T1000 (cell line): ENCODE data around the gene TUBGCP2.
A peak's percentile ranks its signal among the peaks of the same experiment; 100 is the strongest.

Source experiments
- DNase-seq: peaks from one replicate; lab custom pipeline; 2025; ENCODE audit warnings: mixed read lengths; lab: John Stamatoyannopoulos, UW

Gene TUBGCP2

GRCh38 chr10:133343558-133343957 lies 34.9 kb upstream of the TUBGCP2 start:
- DNase-seq: no peak

- no peak for DNase-seq
These were observed 34.3 kb upstream of the TUBGCP2 start for GRCh38 chr10:133342942-133343341.

- no peak for DNase-seq
These were observed 33.3 kb upstream of the TUBGCP2 start for GRCh38 chr10:133341983-133342382.

GRCh38 chr10:133339708-133340380 lies 31.2 kb upstream of the TUBGCP2 start:
- DNase-seq: no peak

- no peak for DNase-seq
These were observed 29.7 kb upstream of the TUBGCP2 start for GRCh38 chr10:133338080-133339071.

GRCh38 chr10:133337370-133337725 lies 28.7 kb upstream of the TUBGCP2 start:
- DNase-seq: no peak

GRCh38 chr10:133336577-133337369 lies 28.1 kb upstream of the TUBGCP2 start, which contains the start of gene CALY:
CALY (minus strand) TSS chr10:133336896; CDS start chr10:133328989, 7,907 bp downstream.
- DNase-seq: peak; percentile 45

- no peak for DNase-seq
These were observed 27.5 kb upstream of the TUBGCP2 start for GRCh38 chr10:133336118-133336576.

- peak; percentile 62 for DNase-seq
These were observed 26.8 kb upstream of the TUBGCP2 start for GRCh38 chr10:133335246-133336117.

- no peak for DNase-seq
These were observed 26.0 kb upstream of the TUBGCP2 start for GRCh38 chr10:133334503-133335245.

GRCh38 chr10:133332936-133333699 lies 24.4 kb upstream of the TUBGCP2 start:
- no peak for DNase-seq

- DNase-seq: peak; percentile 85
These were observed 21.0 kb upstream of the TUBGCP2 start for GRCh38 chr10:133329491-133330202.

- no peak for DNase-seq
These were observed 20.0 kb upstream of the TUBGCP2 start for GRCh38 chr10:133328358-133329343.

- no peak for DNase-seq
These were observed 19.1 kb upstream of the TUBGCP2 start for GRCh38 chr10:133327651-133328357.

GRCh38 chr10:133326745-133327650 lies 18.3 kb upstream of the TUBGCP2 start:
- DNase-seq: no peak

GRCh38 chr10:133326223-133326551 lies 17.5 kb upstream of the TUBGCP2 start:
- no peak for DNase-seq
